ENCODE results near the gene GRAP2. TPM values are rescaled to one million over a fixed set of nuclear protein-coding genes. Genes with fewer than 3 reads are reported as not detected.

GRAP2 gene
- total and polyA plus RNA-seq, 2 of the 13 experiments (the other 11 are each of a cell fraction or from before 2014, with no cell fraction given): 0.15 TPM; not detected in 1

GRCh38 chr22:40000171-40000570, 99.3 kb downstream of the GRAP2 start (continued):
- TF ChIP-seq ZNF513 (CRISPR knock-in tag; conservative IDR thresholded peaks at IDR 0.05) (no peak), ZNF451 (CRISPR knock-in tag; IDR thresholded peaks at IDR 0.05) (no peak), GRHL1 (CRISPR knock-in tag; conservative IDR thresholded peaks at IDR 0.05) (no peak), MLLT10 (CRISPR knock-in tag; IDR thresholded peaks at IDR 0.05) (no peak), ARID2 (CRISPR knock-in tag; IDR thresholded peaks at IDR 0.05; ENCODE audit: borderline replicate concordance) (no peak), HNF4A (CRISPR knock-in tag; IDR thresholded peaks at IDR 0.05) (no peak)

GRCh38 chr22:40001106-40001505, 100.2 kb downstream of the GRAP2 start:
- intact Hi-C loops (cut with micrococcal nuclease; ENCODE audit: unreplicated experiment) (no loop called here), in situ Hi-C loops (cut with HindIII; ENCODE audit: extremely low pct_ligation_motif_present, low pct_unique_long_range_greater_than_20kb) (no loop called here)
- 58% methylated on average over 4 of the region's 4 CpGs for WGBS (ENCODE audit: low lambda C conversion rate)
- TF ChIP-seq ZNF816 (CRISPR knock-in tag; IDR thresholded peaks at IDR 0.05; ENCODE audit: borderline replicate concordance) (no peak), ZBTB2 (CRISPR knock-in tag; IDR thresholded peaks at IDR 0.05; ENCODE audit: low read depth) (no peak), ZBTB21 (CRISPR knock-in tag; IDR thresholded peaks at IDR 0.05) (no peak), CENPT (CRISPR knock-in tag; IDR thresholded peaks at IDR 0.05; ENCODE audit: low read depth) (no peak), HMGA1 (CRISPR knock-in tag; conservative IDR thresholded peaks at IDR 0.05) (no peak)
- Histone ChIP-seq H3K9me3 (ENCODE audit: low read length) (no peaks in the 10 kb centered on the region), H3K36me3 (replicated peaks in 1 of 2; ENCODE audit: control insufficient read depth in 1 of 2, insufficient read depth in 2 of 2, low read length in 2 of 2) (no peaks in the 10 kb centered on the region), H3K4me2 (ENCODE audit: low read depth, low read length) (no peak overlapping the region), H2AFZ (ENCODE audit: low read length) (no peak overlapping the region), H3K79me2 (ENCODE audit: insufficient read depth, low read length) (no peaks in the 10 kb centered on the region), H3K4me1 (ENCODE audit: insufficient read depth, low read length) (peaks cover 50% of the 10 kb centered on the region), H4K20me1 (ENCODE audit: insufficient read depth, low read length) (no peaks in the 10 kb centered on the region), H3K4me3 (replicated peaks in 1 of 3; ENCODE audit: insufficient read depth in 1 of 3, low read depth in 2 of 3, low read length in 3 of 3) (no peak overlapping the region), H3K9ac (ENCODE audit: insufficient read depth, low read depth, low read length) (no peak overlapping the region), H3K27ac (ENCODE audit: extremely low read length, insufficient read depth, low read length) (no peak overlapping the region), H3K27me3 (ENCODE audit: control insufficient read depth in 1 of 2, insufficient read depth in 2 of 2, low read length in 2 of 2) (peaks cover 3 to 35% of the 10 kb centered on the region in 2 experiments; a peak in 3 of 5 replicates)
- no TSS peak for BruUV-seq (replicated peaks)
- POLR2A ChIA-PET: no interaction called here
- FAIRE-seq (no peak), DNase-seq (ENCODE audit: low spot score) (no peak), ATAC-seq (no peak)
- CTCF ChIA-PET (ENCODE audit: low intra/inter-chr PET ratio, low total read pairs): no interaction called here

All from HepG2 (cell line).